ENCODE results near the gene WDFY4.

WDFY4 gene

DNA sequence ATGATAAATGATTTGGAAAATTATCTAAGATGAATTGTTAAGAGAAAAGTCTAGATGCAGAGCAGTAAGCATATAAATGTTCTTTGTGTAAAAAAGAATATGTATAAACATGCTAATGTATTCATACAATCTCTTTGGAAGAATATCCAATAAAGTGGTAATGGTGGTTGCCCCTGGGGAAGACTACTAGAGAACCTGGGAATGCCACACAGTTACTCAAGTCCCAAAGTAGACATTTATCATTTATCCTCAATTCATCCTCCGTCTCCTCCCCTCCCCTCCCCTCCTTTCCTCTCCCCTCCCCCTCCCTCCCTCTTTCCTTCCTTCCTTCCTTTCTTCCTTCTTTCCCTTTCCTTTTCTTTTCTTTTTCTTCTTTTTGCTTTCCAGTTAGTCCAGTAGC, 203.3 kb downstream of the WDFY4 start:
- Histone ChIP-seq H3K9me3 (ENCODE audit: control insufficient read depth, low read length) (no peaks in the 10 kb centered on the region), H3K36me3 (ENCODE audit: control insufficient read depth, insufficient read depth, low read length) (no peaks in the 10 kb centered on the region), H3K79me2 (no peaks in the 10 kb centered on the region), H3K27me3 (ENCODE audit: control insufficient read depth, insufficient read depth, low read length) (no peaks in the 10 kb centered on the region), H3K9ac (no peak overlapping the region), H3K4me1 (no peaks in the 10 kb centered on the region), H2AFZ (no peak overlapping the region), H3K27ac (no peak overlapping the region), H3K4me3 (ENCODE audit: low read depth, low read length) (no peak overlapping the region), H3K4me2 (ENCODE audit: low read length) (no peak overlapping the region)
- TF ChIP-seq, protein P1, sequence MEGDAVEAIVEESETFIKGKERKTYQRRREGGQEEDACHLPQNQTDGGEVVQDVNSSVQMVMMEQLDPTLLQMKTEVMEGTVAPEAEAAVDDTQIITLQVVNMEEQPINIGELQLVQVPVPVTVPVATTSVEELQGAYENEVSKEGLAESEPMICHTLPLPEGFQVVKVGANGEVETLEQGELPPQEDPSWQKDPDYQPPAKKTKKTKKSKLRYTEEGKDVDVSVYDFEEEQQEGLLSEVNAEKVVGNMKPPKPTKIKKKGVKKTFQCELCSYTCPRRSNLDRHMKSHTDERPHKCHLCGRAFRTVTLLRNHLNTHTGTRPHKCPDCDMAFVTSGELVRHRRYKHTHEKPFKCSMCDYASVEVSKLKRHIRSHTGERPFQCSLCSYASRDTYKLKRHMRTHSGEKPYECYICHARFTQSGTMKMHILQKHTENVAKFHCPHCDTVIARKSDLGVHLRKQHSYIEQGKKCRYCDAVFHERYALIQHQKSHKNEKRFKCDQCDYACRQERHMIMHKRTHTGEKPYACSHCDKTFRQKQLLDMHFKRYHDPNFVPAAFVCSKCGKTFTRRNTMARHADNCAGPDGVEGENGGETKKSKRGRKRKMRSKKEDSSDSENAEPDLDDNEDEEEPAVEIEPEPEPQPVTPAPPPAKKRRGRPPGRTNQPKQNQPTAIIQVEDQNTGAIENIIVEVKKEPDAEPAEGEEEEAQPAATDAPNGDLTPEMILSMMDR (IDR thresholded peaks at IDR 0.05): no peak

DNA sequence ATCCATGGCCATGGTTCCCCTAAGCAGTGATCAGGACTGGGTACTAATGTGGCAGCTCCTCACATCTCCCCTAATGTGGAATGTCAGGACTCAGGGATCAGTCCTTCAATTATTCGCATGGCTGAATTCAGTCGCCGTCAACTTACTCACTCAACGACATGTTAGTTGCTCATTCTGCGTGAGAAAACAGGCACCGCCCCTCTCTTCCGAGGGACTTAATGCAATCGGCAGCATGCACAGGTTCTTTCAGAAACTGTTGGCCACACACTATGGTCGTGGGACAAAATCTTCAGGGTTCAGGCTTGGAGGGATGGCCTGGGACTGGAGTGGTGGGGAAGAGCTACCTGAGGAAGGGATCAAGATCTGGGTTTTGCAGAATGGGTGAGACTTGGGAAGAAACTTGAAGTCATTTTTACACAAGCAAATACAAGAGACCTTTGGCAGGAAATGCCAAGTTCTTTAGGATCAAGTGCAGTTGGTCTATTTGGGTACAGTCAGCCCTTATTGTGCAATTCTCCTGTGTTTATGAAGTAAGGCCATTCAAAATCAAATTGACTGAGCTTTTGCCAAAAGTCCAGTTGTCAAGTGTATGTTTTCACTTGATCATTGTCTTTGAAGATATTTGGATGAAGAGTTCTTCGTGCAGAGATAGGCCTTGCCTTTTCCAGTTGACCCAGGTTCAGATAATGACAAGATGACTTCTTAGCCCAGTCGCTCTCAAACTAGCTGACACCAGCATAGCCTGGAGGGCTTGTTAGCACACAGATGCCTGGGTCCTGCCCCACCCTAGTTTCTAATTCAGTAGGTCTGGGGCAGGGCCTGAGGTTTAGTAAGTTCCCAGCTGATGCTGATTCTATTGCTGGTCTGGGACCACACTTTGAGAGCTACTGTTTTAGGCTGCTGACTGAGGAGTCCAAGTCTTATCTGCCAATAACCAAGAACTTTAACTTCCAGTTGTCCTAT, 206.5 kb downstream of the WDFY4 start:
- Histone ChIP-seq H3K9me3 (ENCODE audit: control insufficient read depth, low read length) (no peaks in the 10 kb centered on the region), H3K36me3 (ENCODE audit: control insufficient read depth, insufficient read depth, low read length) (no peaks in the 10 kb centered on the region), H3K4me2 (ENCODE audit: low read length) (no peak overlapping the region), H2AFZ (no peak overlapping the region), H3K4me3 (ENCODE audit: low read depth, low read length) (no peak overlapping the region), H3K27ac (no peak overlapping the region), H3K4me1 (no peaks in the 10 kb centered on the region), H3K27me3 (ENCODE audit: control insufficient read depth, insufficient read depth, low read length) (no peaks in the 10 kb centered on the region), H3K9ac (no peak overlapping the region), H3K79me2 (no peaks in the 10 kb centered on the region)
- TF ChIP-seq, protein P1 (IDR thresholded peaks at IDR 0.05): no peak

DNA sequence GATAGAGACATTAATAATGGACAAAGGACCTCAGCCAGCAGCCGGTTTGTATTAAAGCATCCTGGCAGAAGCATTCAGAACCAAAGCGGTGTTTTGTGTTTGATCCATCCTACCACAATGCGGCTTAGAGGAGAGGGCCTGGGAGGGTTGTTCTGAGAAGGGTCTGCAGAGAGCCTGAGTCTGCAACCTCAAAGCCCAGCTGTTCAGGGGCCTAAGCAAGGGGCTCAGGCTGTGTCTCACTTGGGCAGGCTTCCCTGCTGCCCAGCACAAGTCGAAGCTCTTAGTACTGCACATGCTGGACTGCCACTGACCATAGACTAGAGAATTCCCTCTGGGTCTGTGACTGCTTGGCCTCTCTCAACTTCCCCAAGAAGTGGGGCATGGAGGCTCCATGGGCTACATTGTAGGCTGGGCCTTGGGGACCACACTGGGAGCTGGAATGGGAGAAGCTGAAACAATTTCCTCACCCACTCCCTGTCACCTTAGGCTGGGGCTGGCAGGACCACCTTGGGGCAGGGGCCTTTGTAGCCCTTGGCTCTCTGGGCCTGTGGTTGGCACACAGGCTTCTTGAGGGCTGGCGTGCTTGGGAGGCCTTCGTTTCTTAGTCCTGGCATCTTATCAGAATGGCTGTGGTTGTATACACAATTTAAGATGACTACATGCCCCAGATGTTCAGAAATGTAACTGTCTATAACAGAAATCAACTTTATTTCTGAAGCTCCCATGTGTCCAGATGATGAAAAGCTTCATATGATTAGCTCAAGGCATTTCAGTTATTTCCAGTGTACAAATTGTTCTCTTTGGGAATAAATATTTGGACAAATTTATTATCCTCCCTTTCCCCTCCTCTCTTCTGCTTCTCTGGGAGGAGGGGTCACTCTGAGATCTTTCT, 210.5 kb downstream of the WDFY4 start:
- Histone ChIP-seq H3K27ac (no peak overlapping the region), H3K9me3 (ENCODE audit: control insufficient read depth, low read length) (no peaks in the 10 kb centered on the region), H3K27me3 (ENCODE audit: control insufficient read depth, insufficient read depth, low read length) (no peaks in the 10 kb centered on the region), H3K4me3 (ENCODE audit: low read depth, low read length) (no peak overlapping the region), H2AFZ (no peak overlapping the region), H3K36me3 (ENCODE audit: control insufficient read depth, insufficient read depth, low read length) (no peaks in the 10 kb centered on the region), H3K9ac (no peak overlapping the region), H3K4me2 (ENCODE audit: low read length) (no peak overlapping the region), H3K79me2 (no peaks in the 10 kb centered on the region), H3K4me1 (no peaks in the 10 kb centered on the region)
- TF ChIP-seq, protein P1 (IDR thresholded peaks at IDR 0.05): no peak

DNA sequence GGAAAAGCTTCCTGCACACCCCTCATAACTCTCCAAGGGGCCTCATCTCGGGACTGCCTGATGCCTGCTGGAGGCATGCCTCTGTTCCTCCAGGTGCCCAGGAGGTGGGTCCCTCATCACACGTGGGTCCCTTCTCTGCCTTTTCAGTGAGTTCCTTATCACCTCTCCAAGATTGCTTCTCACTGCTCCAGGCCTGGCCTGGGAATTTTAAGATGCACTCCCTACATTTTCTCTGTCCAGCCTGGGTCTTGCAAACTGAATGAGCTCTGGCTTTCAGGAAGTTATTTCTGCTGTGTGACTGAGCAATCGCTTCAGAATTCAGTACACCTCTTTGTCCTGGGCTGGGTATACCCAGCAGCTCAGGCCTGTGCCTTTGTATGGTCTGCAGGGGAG, 211.1 kb downstream of the WDFY4 start:
- no peak overlapping the region for H3K4me3 ChIP-seq (ENCODE audit: low read depth, low read length)
- no peaks in the 10 kb centered on the region for H3K9me3 ChIP-seq (ENCODE audit: control insufficient read depth, low read length)
- no peaks in the 10 kb centered on the region for H3K36me3 ChIP-seq (ENCODE audit: control insufficient read depth, insufficient read depth, low read length)
- no peak overlapping the region for H3K4me2 ChIP-seq (ENCODE audit: low read length)
- H3K79me2 ChIP-seq: no peaks in the 10 kb centered on the region
- no peaks in the 10 kb centered on the region for H3K4me1 ChIP-seq
- H3K9ac ChIP-seq: no peak overlapping the region
- H3K27ac ChIP-seq: no peak overlapping the region
- no peaks in the 10 kb centered on the region for H3K27me3 ChIP-seq (ENCODE audit: control insufficient read depth, insufficient read depth, low read length)
- H2AFZ ChIP-seq: no peak overlapping the region
- TF ChIP-seq, protein P1 (IDR thresholded peaks at IDR 0.05): no peak
